ENCODE data around the gene STAT5B.

- TF ChIP-seq, protein P1, sequence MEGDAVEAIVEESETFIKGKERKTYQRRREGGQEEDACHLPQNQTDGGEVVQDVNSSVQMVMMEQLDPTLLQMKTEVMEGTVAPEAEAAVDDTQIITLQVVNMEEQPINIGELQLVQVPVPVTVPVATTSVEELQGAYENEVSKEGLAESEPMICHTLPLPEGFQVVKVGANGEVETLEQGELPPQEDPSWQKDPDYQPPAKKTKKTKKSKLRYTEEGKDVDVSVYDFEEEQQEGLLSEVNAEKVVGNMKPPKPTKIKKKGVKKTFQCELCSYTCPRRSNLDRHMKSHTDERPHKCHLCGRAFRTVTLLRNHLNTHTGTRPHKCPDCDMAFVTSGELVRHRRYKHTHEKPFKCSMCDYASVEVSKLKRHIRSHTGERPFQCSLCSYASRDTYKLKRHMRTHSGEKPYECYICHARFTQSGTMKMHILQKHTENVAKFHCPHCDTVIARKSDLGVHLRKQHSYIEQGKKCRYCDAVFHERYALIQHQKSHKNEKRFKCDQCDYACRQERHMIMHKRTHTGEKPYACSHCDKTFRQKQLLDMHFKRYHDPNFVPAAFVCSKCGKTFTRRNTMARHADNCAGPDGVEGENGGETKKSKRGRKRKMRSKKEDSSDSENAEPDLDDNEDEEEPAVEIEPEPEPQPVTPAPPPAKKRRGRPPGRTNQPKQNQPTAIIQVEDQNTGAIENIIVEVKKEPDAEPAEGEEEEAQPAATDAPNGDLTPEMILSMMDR (optimal IDR thresholded peaks at IDR 0.05 in 1 of 3, IDR thresholded peaks at IDR 0.05 in 1 of 3, conservative IDR thresholded peaks at IDR 0.05 in 1 of 3; ENCODE audit: extremely low read depth in 1 of 3, insufficient read depth in 2 of 3, low read length in 3 of 3), result no peak
- TF ChIP-seq EZH2 (IDR thresholded peaks at IDR 0.05; ENCODE audit: low read length), result no peak
Measured at GRCh38 chr17:42200706-42201457, 75.3 kb downstream of the STAT5B start.

Data from keratinocyte (primary cell).